ENCODE data around the gene ELMO1.

The ELMO1 gene

DNA sequence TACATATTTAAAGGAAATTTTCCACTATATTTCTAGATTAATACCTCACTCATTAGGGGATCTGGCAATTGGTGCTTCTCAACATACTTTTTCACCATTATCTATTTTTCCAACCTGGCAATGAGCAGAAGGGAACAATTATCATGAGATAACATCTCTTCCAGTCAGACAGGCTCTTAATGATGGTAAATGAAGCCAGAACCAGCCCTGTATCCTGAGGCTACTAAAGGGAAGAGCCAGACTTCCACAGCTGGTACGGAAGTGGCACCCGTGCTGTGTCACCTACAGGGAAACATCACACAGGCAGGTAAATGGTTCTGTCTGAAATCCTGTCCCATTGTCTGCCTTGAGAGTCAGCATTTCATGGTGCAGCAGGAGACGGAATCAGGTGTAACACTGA lies 75.9 kb downstream of the ELMO1 start:
- no peak overlapping the region for H3K4me3 ChIP-seq (ENCODE audit: low read depth, low read length)

GRCh38 chr7:37371755-37372154 lies 76.9 kb downstream of the ELMO1 start:
- TF ChIP-seq, protein P1, sequence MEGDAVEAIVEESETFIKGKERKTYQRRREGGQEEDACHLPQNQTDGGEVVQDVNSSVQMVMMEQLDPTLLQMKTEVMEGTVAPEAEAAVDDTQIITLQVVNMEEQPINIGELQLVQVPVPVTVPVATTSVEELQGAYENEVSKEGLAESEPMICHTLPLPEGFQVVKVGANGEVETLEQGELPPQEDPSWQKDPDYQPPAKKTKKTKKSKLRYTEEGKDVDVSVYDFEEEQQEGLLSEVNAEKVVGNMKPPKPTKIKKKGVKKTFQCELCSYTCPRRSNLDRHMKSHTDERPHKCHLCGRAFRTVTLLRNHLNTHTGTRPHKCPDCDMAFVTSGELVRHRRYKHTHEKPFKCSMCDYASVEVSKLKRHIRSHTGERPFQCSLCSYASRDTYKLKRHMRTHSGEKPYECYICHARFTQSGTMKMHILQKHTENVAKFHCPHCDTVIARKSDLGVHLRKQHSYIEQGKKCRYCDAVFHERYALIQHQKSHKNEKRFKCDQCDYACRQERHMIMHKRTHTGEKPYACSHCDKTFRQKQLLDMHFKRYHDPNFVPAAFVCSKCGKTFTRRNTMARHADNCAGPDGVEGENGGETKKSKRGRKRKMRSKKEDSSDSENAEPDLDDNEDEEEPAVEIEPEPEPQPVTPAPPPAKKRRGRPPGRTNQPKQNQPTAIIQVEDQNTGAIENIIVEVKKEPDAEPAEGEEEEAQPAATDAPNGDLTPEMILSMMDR (IDR thresholded peaks at IDR 0.05; ENCODE audit: low read depth, low read length, missing control alignments): no peak
- H3K4me3 ChIP-seq (ENCODE audit: low read depth, low read length): no peak overlapping the region
- no peak for DNase-seq (ENCODE audit: low read depth)
- in situ Hi-C loops (cut with HindIII; ENCODE audit: low sequenced_read_pairs): no loop called here

More for the DNA sequence above, 75.9 kb downstream of the ELMO1 start:
- TF ChIP-seq, protein P1 (IDR thresholded peaks at IDR 0.05; ENCODE audit: low read depth, low read length, missing control alignments): no peak
- no peak for DNase-seq (ENCODE audit: low read depth)
- in situ Hi-C loops (cut with HindIII; ENCODE audit: low sequenced_read_pairs): no loop called here

DNA sequence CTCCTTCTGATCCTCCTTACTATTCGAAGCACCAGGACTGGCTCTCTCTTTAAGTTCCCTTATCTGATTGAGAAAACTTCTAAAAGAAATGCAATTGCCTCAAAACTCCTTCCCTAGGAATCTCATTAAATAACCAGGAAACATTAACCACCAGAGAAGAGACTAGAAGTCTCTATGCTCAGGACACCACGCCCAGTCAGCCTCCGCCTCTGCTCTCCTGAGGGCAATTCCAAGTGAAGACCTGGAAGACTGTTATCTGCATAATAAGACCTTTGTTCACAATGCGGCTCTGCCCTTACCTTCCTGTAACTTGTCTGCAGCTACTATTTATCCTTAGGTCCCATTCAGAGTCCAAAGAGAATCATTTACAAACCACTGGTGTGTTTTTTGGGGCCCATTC lies 78.8 kb downstream of the ELMO1 start:
- no peak for DNase-seq (ENCODE audit: low read depth)
- H3K4me3 ChIP-seq (ENCODE audit: low read depth, low read length): no peak overlapping the region
- in situ Hi-C loops (cut with HindIII; ENCODE audit: low sequenced_read_pairs): no loop called here
- TF ChIP-seq, protein P1 (IDR thresholded peaks at IDR 0.05; ENCODE audit: low read depth, low read length, missing control alignments): no peak

GRCh38 chr7:37368540-37368939 lies 80.1 kb downstream of the ELMO1 start:
- DNase-seq (ENCODE audit: low read depth): no peak
- H3K4me3 ChIP-seq (ENCODE audit: low read depth, low read length): no peak overlapping the region
- TF ChIP-seq, protein P1 (IDR thresholded peaks at IDR 0.05; ENCODE audit: low read depth, low read length, missing control alignments): no peak
- in situ Hi-C loops (cut with HindIII; ENCODE audit: low sequenced_read_pairs): no loop called here

DNA sequence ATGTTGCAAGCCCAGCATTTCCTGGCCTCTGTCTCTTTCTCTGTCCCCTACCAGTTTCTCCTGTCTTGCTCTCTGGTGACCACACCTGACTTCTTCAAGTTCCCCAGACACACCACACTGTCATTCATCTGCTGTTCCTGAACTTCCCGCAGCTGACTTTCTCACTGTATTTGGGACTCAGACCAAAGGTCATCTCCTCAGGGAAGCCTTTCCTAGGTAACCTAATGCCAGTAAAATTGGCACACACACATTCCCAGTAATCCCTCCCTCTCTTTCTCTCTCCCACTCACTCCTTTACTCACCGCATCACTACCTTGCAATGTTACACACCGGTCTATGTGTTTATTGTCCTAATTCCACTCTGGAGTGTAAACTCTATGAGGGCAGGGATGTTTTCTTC lies 81.7 kb downstream of the ELMO1 start:
- H3K4me3 ChIP-seq (ENCODE audit: low read depth, low read length): no peak overlapping the region
- TF ChIP-seq, protein P1 (IDR thresholded peaks at IDR 0.05; ENCODE audit: low read depth, low read length, missing control alignments): no peak
- no peak for DNase-seq (ENCODE audit: low read depth)
- in situ Hi-C loops (cut with HindIII; ENCODE audit: low sequenced_read_pairs): no loop called here

DNA sequence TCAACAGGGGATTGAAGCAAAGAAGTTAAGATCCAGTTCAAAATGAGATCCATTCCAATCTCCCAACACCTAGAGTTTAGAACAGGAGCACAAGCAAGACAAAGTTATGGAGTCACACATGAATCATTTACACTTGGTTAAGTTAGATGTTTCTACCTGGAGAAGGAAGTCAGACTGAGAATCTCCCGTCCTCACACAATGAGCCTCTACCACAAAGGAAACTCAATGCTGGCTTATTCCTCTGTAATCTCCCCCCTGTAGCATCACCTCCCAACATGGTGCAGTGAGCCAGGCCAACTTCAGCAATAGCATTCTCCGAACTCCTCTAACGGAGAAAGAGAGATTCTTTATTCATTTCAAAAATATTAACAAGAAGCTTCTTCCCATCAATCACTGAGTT lies 82.2 kb downstream of the ELMO1 start:
- DNase-seq (ENCODE audit: low read depth): no peak
- H3K4me3 ChIP-seq (ENCODE audit: low read depth, low read length): no peak overlapping the region
- TF ChIP-seq, protein P1 (IDR thresholded peaks at IDR 0.05; ENCODE audit: low read depth, low read length, missing control alignments): no peak
- in situ Hi-C loops (cut with HindIII; ENCODE audit: low sequenced_read_pairs): no loop called here

DNA sequence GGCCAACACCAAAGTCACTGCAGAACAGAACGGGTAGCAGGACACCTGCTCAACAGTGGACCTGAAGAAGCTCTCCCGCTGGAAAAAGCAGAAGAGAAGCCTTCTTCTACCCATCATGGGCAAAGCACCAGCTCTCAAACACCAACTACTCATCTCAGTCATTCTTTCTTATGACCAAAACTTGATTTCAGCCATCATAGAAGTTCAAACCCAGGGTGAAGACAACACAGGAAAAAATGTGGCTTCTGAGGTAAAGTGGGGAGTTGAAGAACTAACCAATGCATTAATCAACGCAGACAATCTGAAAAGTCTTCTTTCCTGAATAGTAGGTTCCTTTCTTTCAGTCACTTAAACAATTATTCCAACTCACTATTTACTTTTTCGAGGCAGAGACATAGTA lies 83.3 kb downstream of the ELMO1 start:
- TF ChIP-seq, protein P1 (IDR thresholded peaks at IDR 0.05; ENCODE audit: low read depth, low read length, missing control alignments): no peak
- H3K4me3 ChIP-seq (ENCODE audit: low read depth, low read length): no peak overlapping the region
- DNase-seq (ENCODE audit: low read depth): no peak
- in situ Hi-C loops (cut with HindIII; ENCODE audit: low sequenced_read_pairs): no loop called here

Measured in astrocyte of the cerebellum (primary cell).